HEK293 (cell line): ENCODE results near the gene BAG1.
A peak's percentile ranks its signal among the peaks of the same experiment; 100 is the strongest.

ENCODE experiments used
- CTCF ChIA-PET: fragments of 350-600 bp; formaldehyde crosslinking; extraction: SDS; loops from one replicate; lab custom pipeline; 2021; ENCODE audit warnings: antibody characterized with exemption; lab: Yijun Ruan, JAX
- POLR2A ChIA-PET: fragments of 300-600 bp; formaldehyde crosslinking; extraction: SDS; loops from one replicate; lab custom pipeline; 2020; ENCODE audit warnings: antibody characterized with exemption, inconsistent platforms; lab: Yijun Ruan, JAX
- H3K27ac ChIP-seq: fragments of 200-500 bp; sonication (Bioruptor generic); 2 replicates; pipeline ENCODE4 v1.5.1; 2014; ENCODE audit warnings: low read depth, low read length, control low read depth, inconsistent platforms; ENCODE audit errors: extremely low read depth
- H3K36me3 ChIP-seq, 2 experiments: fragments of 200-500 bp in 1 of 2; sonication (Bioruptor generic) in 1 of 2; 1 replicate in 1 of 2; 2 replicates in 1 of 2; pipeline ENCODE4 v1.5.1; 2014 to 2017; ENCODE audit warnings: inconsistent platforms in 2 of 2, low read length in 2 of 2; ENCODE audit not compliant: control insufficient read depth in 2 of 2, insufficient read depth in 1 of 2
- H3K4me1 ChIP-seq: fragments of 200-500 bp; sonication (Bioruptor generic); 2 replicates; pipeline ENCODE4 v1.5.1; 2014; ENCODE audit warnings: mild to moderate bottlenecking, low read length, inconsistent platforms; ENCODE audit not compliant: control insufficient read depth, insufficient read depth
- H3K4me3 ChIP-seq: 2 replicates; pipeline ENCODE4 v1.5.1; 2011; ENCODE audit warnings: low read depth, mild to moderate bottlenecking, control low read depth, low read length, moderate library complexity
- H3K9me3 ChIP-seq: fragments of 200-500 bp; sonication (Bioruptor generic); 2 replicates; pipeline ENCODE4 v1.5.1; 2014; ENCODE audit warnings: low read depth, low read length, inconsistent platforms; ENCODE audit not compliant: control insufficient read depth, insufficient read depth
- ELK4 ChIP-seq: IDR thresholded peaks from 2 replicates; pipeline ENCODE4 v1.6.1; 2011; ENCODE audit warnings: mild to moderate bottlenecking, low read depth, low read length, borderline replicate concordance
- GLI4 ChIP-seq: fragments of 450-650 bp; formaldehyde crosslinking; IDR thresholded peaks from 2 replicates; pipeline ENCODE4 v1.5.1; 2016; ENCODE audit warnings: missing biosample characterization, missing genetic modification characterization
- GLIS1 ChIP-seq: fragments of 450-650 bp; formaldehyde crosslinking; IDR thresholded peaks from 2 replicates; pipeline ENCODE4 v1.5.1; 2016; ENCODE audit warnings: missing biosample characterization, missing genetic modification characterization
- HIC1 ChIP-seq: fragments of 450-650 bp; formaldehyde crosslinking; IDR thresholded peaks from 2 replicates; pipeline ENCODE4 v1.5.1; 2016; ENCODE audit warnings: missing biosample characterization, missing genetic modification characterization
- HOXD13 ChIP-seq: sonication (generic); formaldehyde crosslinking; IDR thresholded peaks from 2 replicates; pipeline ENCODE4 v1.8.0; 2022; ENCODE audit warnings: missing genetic modification reagents, borderline replicate concordance
- TSHZ1 ChIP-seq: fragments of 450-650 bp; formaldehyde crosslinking; IDR thresholded peaks from 2 replicates; pipeline ENCODE4 v1.5.1; 2016; ENCODE audit warnings: missing biosample characterization, missing genetic modification characterization, borderline replicate concordance
- ZBTB17 ChIP-seq: fragments of 450-650 bp; formaldehyde crosslinking; IDR thresholded peaks from 2 replicates; pipeline ENCODE4 v1.5.1; 2016; ENCODE audit warnings: missing biosample characterization, missing genetic modification characterization
- ZBTB44 ChIP-seq: fragments of 450-650 bp; IDR thresholded peaks from 2 replicates; pipeline ENCODE4 v1.5.1; 2018; ENCODE audit warnings: missing biosample characterization, mild to moderate bottlenecking, missing genetic modification characterization
- ZIC2 ChIP-seq: fragments of 450-650 bp; formaldehyde crosslinking; IDR thresholded peaks from 2 replicates; pipeline ENCODE4 v1.5.1; 2016; ENCODE audit warnings: missing biosample characterization, missing genetic modification characterization
- ZNF2 ChIP-seq: fragments of 450-650 bp; formaldehyde crosslinking; IDR thresholded peaks from 2 replicates; pipeline ENCODE4 v1.5.1; 2016; ENCODE audit warnings: missing biosample characterization, missing genetic modification characterization
- ZNF248 ChIP-seq: fragments of 450-650 bp; formaldehyde crosslinking; IDR thresholded peaks from 2 replicates; pipeline ENCODE4 v1.5.1; 2017; ENCODE audit warnings: missing biosample characterization, missing genetic modification characterization
- ZNF26 ChIP-seq: fragments of 450-650 bp; formaldehyde crosslinking; IDR thresholded peaks from 2 replicates; pipeline ENCODE4 v1.5.1; 2016; ENCODE audit warnings: missing biosample characterization, missing genetic modification characterization
- ZNF335 ChIP-seq: fragments of 450-650 bp; formaldehyde crosslinking; conservative IDR thresholded peaks from 2 replicates; pipeline ENCODE4 v1.5.1; 2016; ENCODE audit warnings: missing biosample characterization, missing genetic modification characterization
- ZNF362 ChIP-seq: fragments of 450-650 bp; formaldehyde crosslinking; IDR thresholded peaks from 2 replicates; pipeline ENCODE4 v1.5.1; 2016; ENCODE audit warnings: missing biosample characterization, missing genetic modification characterization
- ZNF521 ChIP-seq: fragments of 450-650 bp; formaldehyde crosslinking; IDR thresholded peaks from 2 replicates; pipeline ENCODE4 v1.5.1; 2017; ENCODE audit warnings: missing biosample characterization, mild to moderate bottlenecking, missing genetic modification characterization
- ZNF560 ChIP-seq: fragments of 450-650 bp; formaldehyde crosslinking; IDR thresholded peaks from 2 replicates; pipeline ENCODE4 v1.5.1; 2017; ENCODE audit warnings: missing biosample characterization, missing genetic modification characterization, borderline replicate concordance
- ZNF580 ChIP-seq: fragments of 450-650 bp; formaldehyde crosslinking; IDR thresholded peaks from 2 replicates; pipeline ENCODE4 v1.5.1; 2016; ENCODE audit warnings: missing biosample characterization, missing genetic modification characterization
- ZNF585B ChIP-seq: fragments of 450-650 bp; formaldehyde crosslinking; IDR thresholded peaks from 2 replicates; pipeline ENCODE4 v1.5.1; 2016; ENCODE audit warnings: missing biosample characterization, missing genetic modification characterization
- ZNF629 ChIP-seq: fragments of 450-650 bp; formaldehyde crosslinking; IDR thresholded peaks from 2 replicates; pipeline ENCODE4 v1.5.1; 2017; ENCODE audit warnings: missing biosample characterization, missing genetic modification characterization
- ZNF654 ChIP-seq: fragments of 450-650 bp; formaldehyde crosslinking; IDR thresholded peaks from 2 replicates; pipeline ENCODE4 v1.5.1; 2016; ENCODE audit warnings: low read depth, missing biosample characterization, missing genetic modification characterization
- ZNF660 ChIP-seq: fragments of 450-650 bp; IDR thresholded peaks from 2 replicates; pipeline ENCODE4 v1.5.1; 2018; ENCODE audit warnings: missing biosample characterization, mild to moderate bottlenecking, missing genetic modification characterization
- ZNF677 ChIP-seq: fragments of 450-650 bp; IDR thresholded peaks from 2 replicates; pipeline ENCODE4 v1.5.0; 2018; ENCODE audit warnings: missing biosample characterization, mild to moderate bottlenecking, missing genetic modification characterization, moderate library complexity
- ZNF791 ChIP-seq: fragments of 450-650 bp; formaldehyde crosslinking; IDR thresholded peaks from 2 replicates; pipeline ENCODE4 v1.5.1; 2016; ENCODE audit warnings: missing biosample characterization, missing genetic modification characterization
- ZSCAN23 ChIP-seq: fragments of 450-650 bp; formaldehyde crosslinking; IDR thresholded peaks from 2 replicates; pipeline ENCODE4 v1.5.1; 2016; ENCODE audit warnings: missing biosample characterization, missing genetic modification characterization

BAG1 gene

GRCh38 chr9:33227008-33227398, 37.5 kb downstream of the BAG1 start (continued):
- TF ChIP-seq ZNF791 (tag by site-specific recombination) (no peak), ZNF521 (tag by site-specific recombination) (no peak), ZNF362 (tag by site-specific recombination) (no peak), ZNF677 (no peak), ZNF585B (tag by site-specific recombination) (no peak)

- no peaks in the 10 kb centered on the region for H3K4me1 ChIP-seq
- POLR2A ChIA-PET, result interaction anchor here (0.6 to 1.2 kb wide), 5 partner anchors 33 to 152 kb away, joined by 3 to 5 read pairs (median 3); partner anchors contain the start of gene B4GALT1
- 0 out of 2 replicates have a peak, but pooled peaks have one; percentile 40 for TF ChIP-seq ZNF629 (tag by site-specific recombination)
- no peak for TF ChIP-seq HOXD13
- TF ChIP-seq ELK4, result no peak
- TF ChIP-seq ZNF248, result no peak
- TF ChIP-seq ZNF654 (tag by site-specific recombination), result peak; percentile 67
- no peak for TF ChIP-seq ZSCAN23
- 0 out of 2 replicates have a peak, but pooled peaks have one; percentile 45 for TF ChIP-seq ZNF660
- no peak for TF ChIP-seq HIC1 (tag by site-specific recombination)
- peak; percentile 53; the same call in 1 of the 2 replicates for TF ChIP-seq ZNF2 (tag by site-specific recombination)
- TF ChIP-seq ZNF335 (tag by site-specific recombination), result 0 out of 2 replicates have a peak, but pooled peaks have one; percentile 31
- TF ChIP-seq TSHZ1 (tag by site-specific recombination), result peak; percentile 69; the same call in 1 of the 2 replicates
- TF ChIP-seq ZNF560 (tag by site-specific recombination), result no peak
- peak; percentile 42; the same call in 1 of the 2 replicates for TF ChIP-seq ZBTB17
- no peak for TF ChIP-seq ZIC2 (tag by site-specific recombination)
- TF ChIP-seq ZNF26 (tag by site-specific recombination), result no peak
- no peak for TF ChIP-seq GLI4 (tag by site-specific recombination)
- TF ChIP-seq ZNF580 (tag by site-specific recombination), result no peak
- no peak for TF ChIP-seq GLIS1 (tag by site-specific recombination)
- no peak; the same call in 1 of the 2 replicates for TF ChIP-seq ZBTB44
Measured at GRCh38 chr9:33225319-33226147, 39.0 kb downstream of the BAG1 start.

More at GRCh38 chr9:33225319-33226147, 39.0 kb downstream of the BAG1 start:
- Histone ChIP-seq H3K4me3 (no peak overlapping the region), H3K27ac (no peak overlapping the region), H3K36me3 (no peaks in the 10 kb centered on the region), H3K9me3 (no peaks in the 10 kb centered on the region)
- CTCF ChIA-PET, result interaction anchor here (0.6 to 2.6 kb wide), 42 partner anchors 8 to 843 kb away, joined by 3 to 27 read pairs (median 4); partner anchors contain the start of genes B4GALT1, SMU1 and SPINK4
